Daoy (cell line): ENCODE results near the gene HOXC11. TPM values are rescaled to one million over a fixed set of nuclear protein-coding genes. Genes with fewer than 3 reads are reported as not detected.

Source experiments
- DNase-seq: peaks from one replicate; pipeline ENCODE4 v3.0.0-alpha.2; 2015; ENCODE audit warnings: low read depth
- total RNA-seq: library from RNA; depleted of rRNA; stranded (reverse); fragments of >200 nt; shearing (Covaris generic); gene quantifications from 2 replicates; pipeline ENCODE4 v1.2.3, GENCODE V29; 2014

HOXC11 gene
- total RNA-seq, 1 experiment from 2014 or later: 1.5 TPM

DNA sequence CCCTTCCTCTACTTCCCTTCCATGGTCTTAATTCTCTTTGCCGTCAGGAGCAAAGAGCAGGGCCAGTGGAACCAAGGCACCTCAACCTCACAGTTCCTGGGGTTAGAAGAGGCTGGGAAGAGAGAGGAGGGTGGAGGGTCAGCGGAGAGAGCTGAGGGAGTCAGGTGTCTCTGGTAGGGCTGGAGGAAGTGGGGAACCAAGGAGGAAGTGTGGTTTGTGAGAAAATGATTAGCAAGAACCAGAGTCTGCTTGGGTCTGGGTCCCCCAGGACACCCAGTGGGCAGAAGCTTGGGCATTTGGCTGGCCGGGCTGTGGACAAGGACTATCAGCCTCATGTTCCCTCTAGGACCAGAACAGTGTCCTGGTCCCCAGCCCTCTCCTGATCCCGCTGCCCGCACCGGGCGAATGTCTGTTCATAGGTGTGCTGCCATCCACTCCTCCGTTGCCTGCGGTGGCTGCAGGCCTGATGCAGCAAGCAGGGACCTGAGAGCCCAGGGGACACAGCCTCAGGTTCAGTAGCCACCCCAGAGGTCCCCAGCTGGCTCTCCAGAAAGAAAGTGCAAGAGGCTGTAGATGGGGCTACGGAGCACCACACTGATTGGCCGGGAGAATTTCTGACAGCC, 15.9 kb upstream of the HOXC11 start:
- no peak for DNase-seq

DNA sequence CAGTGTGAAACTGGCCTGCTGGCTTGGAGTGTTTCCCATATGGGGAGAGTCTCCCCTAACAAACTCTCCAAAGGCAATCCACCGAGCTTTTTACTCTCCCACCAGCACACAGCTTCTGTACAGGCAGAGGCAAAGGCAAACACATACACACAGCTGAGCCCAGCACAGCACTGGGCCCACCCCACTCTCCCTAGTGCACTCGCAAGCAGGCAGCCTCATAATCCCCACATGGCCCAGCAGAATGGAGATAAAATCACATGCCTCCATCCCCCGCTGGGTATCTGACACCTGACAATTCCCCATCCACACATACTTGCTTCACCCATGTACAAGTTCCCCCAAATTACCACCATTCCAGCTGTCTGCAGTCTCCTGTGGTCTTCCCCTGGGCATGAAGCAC, 14.8 kb upstream of the HOXC11 start:
- no peak for DNase-seq

DNA sequence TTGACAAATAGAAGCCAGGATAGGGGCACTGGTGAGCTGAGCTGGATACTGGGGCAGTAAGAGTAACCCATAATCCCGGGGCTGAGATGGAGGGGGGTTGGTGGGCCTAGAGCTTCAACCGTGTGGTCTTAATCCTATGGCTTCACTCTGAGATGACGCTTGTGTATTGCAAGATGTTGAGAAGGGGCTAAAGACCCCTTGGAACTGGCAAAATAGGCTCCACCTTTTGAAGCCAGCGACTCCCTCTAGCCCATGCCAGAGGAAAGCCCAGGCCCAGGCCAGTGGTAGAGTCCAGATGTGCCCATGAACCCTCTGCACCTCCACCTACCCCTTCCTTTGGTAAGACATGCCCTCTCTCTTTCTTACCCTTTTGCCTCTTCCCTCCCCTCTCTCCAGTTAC, 13.6 kb upstream of the HOXC11 start:
- DNase-seq: no peak

DNA sequence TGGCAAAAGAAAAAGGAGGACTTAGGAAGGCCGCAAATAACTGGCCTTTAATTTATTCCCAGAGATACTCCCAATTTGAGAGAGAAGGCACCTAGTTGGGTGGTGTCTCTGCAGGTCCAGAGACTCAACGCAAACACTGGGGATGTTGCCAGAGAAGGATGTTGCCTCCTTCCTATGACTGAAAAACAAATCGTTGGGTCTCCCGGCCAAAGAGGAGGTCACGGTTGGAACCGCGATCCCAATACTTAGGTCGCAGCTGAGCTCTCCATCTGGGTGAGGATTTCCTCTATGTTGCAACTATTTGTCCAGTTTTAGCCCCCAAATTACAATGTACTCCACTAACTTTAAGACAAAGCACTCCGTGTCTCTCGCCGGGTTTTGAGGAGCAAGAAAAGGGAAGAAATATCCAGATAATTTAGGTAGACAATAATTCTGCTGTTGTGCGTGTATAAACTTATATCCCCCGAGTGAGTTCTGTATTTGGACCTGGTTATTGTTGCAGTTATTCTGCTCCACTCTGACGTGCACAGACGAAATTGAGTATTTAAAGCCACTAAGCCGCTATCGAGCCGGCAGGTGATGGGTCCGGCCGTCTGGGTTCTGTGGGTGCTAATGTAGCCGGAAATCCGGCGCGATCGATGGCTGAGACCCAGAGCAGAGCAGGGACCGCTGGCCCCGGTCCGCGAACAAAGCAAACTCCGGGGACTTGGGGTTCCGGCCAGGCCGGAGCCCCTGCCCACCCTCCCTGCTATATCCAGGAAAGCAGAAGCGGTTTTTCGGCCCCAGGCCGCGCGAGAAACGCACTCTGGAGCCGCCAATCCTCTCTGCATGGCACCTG, 12.5 kb upstream of the HOXC11 start:
- DNase-seq: no peak

DNA sequence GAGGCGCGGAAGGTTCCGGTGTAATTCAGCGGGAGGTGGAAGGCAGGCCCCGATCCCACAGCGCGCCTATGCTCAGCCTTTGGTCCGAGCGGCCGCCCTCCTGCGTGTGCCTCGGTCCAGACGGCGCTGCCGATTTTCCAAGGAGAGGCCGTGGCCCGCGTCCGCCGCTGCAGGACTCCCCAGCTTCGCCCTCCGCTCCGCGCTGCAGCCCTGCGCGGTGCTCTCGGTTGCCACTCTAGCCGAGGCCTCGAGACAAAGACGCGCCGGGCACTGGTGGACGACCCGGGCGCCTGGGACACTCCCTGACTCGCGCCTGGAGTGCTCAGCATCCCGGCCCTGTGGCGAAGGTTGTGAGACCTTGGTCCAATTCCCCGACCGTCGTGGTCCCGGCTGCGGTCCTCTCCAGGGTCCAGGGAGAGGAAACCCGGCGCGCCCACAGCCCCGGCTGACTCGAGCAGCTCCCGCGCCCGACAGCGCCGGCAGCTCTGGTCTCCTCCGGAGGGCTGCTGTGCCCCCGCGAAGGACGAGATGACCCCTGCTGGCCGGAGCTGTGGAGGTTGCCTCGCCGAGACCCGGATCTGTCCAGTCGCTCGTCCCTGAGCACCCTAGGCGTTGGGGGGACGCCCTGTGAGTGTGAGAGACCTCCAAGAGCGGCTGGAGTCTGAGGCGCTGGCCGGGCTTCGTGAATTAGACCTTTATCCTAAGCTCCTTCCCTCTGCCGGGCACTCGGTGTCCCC, 11.7 kb upstream of the HOXC11 start:
- no peak for DNase-seq

DNA sequence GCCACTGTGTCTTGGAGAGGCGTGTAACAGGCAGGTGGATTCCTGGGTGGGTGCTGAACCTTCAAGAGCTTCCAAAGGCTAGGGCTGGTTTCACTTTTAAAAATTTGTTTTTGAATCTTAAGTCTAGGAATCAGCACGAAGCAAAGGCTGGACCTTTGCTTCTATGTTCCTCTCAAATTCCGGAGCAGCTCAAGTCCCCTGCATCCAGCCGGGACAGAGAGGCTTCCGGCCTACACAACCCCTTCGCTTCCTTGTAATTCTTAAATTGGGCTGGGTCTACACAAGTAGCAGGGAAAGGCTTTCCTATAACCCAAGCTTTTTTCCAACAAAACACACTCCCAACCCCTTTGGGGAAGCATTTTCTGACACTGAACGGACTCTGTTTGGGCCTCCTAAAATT, 9.9 kb upstream of the HOXC11 start:
- no peak for DNase-seq

DNA sequence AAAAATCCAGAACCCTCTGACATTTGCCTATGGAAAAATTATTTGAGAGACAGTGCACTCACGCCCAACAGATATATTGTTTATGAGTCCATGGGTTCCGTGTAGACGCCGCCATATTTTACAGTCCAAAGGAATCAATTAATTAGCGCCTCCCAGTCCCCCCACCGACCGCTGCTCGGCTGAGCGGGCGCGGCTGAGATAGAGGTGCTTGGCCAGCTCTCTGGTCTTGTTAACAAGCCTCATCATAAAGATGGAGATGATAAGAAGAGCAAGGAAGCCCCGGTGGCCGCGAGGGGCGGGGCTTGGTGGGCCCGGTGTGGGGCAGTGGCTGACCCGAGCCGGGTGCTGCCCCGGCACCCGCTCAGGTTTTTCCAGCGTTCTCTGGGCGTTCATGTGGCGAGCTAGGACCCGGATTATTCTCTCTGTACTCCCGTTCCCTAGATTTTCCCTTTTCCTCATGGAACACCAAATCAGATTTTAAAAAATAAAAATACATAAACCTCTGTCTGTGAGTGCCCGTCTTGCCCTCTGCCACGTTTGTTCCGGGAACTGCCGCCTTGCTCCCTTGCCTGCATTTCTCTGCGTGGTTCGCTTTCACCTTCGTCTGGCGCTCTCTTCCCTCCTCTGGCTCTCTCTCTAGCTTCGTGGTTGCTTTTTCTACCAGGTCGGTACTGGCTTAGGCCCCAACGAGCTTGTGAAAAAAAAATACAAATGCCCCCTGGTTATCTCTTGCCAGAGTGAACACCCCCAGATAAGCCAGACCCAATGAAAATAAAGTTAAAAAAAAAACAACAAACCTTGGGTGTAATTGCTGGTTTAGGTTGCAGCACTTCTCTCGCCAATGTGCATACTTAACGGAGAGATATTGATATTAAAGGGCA, 9.3 kb upstream of the HOXC11 start:
- DNase-seq: no peak

- no peak for DNase-seq
These were observed 8.6 kb upstream of the HOXC11 start for GRCh38 chr12:53964315-53964713.

DNA sequence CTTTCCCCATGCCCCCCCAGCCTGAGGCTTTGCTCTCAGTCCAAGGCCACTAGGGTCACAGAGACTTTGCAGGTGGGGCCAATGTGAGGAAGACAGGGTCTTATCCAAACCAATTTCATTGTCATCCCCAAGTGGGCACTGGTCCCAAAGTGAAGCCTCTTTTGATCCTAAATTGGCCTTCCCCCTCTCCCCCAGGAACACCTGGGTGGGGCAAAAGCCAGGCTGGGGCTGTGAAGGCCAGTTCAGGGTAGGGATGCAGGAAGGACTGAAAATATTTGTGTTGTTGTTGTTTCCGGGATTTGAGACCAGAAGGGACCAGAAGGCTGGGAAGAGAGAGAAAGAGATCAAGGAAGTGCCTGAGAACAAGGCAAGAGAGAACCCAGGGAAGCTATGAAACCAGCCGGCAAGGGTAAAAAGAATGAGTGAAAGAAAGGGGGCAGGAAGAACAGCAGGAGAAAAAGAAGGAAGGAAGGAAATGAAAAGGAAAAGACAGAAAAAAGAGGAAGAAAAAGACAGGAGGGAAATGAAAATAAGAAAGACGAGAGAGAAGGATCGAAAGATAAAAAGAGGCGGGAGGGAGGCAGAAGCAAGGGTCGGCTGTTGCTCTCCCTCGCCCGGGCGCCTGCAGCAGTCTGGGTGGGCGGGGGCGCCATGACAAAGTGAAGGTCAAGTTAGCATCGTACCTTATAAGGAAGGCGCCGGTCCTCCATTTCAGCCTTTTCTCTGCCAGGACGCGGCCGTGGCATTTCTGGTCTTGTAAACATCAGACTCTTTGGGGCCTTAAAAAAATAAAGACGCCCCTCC, 7.4 kb upstream of the HOXC11 start:
- peak; percentile 66 for DNase-seq

GRCh38 chr12:53966085-53966384, 6.9 kb upstream of the HOXC11 start:
- no peak for DNase-seq

DNA sequence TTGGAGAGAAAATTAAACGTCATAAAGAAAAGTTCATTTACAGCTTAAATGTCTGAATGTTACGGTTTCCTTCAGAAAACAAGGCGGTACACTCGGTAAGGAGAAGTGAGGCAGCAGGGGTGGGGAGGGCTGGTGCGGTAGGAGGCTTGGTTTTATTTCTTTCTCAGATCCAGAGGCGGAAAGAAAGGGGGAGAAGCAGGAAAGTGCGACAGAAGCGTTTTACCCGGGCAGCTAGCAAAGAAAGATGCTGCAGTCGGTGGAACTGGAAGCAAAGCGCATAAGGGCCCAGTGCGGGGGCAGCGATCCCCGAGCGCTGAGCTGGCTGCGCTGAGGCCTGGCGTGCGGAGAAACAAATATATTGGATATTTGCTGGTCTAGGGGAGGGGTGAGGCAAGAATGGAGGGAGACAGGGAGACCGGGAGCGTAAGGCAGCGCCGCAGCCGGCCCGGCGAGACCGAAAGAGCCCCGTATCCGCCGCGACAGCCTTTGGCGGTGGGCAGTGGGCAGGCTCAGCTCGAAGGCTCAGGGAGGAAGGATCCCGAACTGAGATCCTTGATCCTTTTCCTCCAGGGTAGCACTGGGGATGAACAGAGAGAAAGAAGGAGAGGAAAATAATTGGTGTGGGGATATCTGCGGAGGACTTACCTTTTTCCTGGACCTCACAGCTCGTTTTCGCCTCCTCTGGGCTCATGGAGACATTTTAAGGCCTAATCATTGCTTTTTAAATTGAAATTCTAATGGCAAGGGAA, 6.4 kb upstream of the HOXC11 start:
- DNase-seq: no peak

- no peak for DNase-seq
These were observed 5.5 kb upstream of the HOXC11 start for GRCh38 chr12:53967421-53967925.

- no peak for DNase-seq
These were observed 4.5 kb upstream of the HOXC11 start for GRCh38 chr12:53968214-53969127.

GRCh38 chr12:53969588-53970259, 3.2 kb upstream of the HOXC11 start:
- DNase-seq: no peak

- DNase-seq: no peak
These were observed 2.5 kb upstream of the HOXC11 start for GRCh38 chr12:53970451-53970850.

- DNase-seq: no peak
These were observed 1.8 kb upstream of the HOXC11 start for GRCh38 chr12:53971129-53971528.

- DNase-seq: no peak
These were observed 1.2 kb upstream of the HOXC11 start for GRCh38 chr12:53971686-53972085.

DNA sequence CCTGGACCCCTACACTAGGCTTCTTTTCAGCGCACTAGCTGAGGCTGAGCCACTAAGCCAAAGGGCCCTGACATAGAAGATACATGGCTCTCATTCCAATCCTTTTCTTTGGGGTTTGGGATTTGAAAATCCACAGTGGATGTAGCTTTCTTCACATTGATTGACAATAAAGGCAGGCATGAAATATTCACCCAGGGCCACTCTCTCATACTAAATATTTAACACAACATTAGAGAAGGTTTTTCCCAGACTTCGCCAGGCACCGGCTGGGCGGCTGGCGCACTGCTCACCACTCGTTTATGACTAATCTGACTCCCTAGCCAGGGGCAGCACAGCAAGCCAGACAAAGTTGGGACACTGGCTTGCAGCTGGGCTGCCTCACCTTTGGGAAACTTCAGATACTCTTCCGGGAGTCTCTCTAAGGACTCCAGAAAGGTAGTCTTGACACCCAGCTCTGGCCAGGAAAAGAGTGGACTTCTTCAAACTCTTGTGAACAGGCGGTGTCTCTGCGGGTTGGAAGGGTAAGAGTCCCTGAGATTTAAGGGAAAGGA, 699 bp upstream of the HOXC11 start:
- peak; percentile 82 for DNase-seq
